ENCODE measurements around the gene TSPAN15.

- TF ChIP-seq CTCF (IDR thresholded peaks at IDR 0.05) (no peak), POLR2AphosphoS5 (IDR thresholded peaks at IDR 0.05) (no peak), POLR2A (IDR thresholded peaks at IDR 0.05) (no peak)
Measured at GRCh38 chr10:69498711-69499471, 47.6 kb downstream of the TSPAN15 start.

Measured in breast epithelium (tissue), 3 donors.